NCI-H187 treated with DMSO at 0.1 percent for 48 hours (cell line): Measurements from ENCODE around the gene MSL3B.

ENCODE experiments used
- DNase-seq: peaks from one replicate; lab custom pipeline; 2025; lab: John Stamatoyannopoulos, UW

MSL3B gene

DNA sequence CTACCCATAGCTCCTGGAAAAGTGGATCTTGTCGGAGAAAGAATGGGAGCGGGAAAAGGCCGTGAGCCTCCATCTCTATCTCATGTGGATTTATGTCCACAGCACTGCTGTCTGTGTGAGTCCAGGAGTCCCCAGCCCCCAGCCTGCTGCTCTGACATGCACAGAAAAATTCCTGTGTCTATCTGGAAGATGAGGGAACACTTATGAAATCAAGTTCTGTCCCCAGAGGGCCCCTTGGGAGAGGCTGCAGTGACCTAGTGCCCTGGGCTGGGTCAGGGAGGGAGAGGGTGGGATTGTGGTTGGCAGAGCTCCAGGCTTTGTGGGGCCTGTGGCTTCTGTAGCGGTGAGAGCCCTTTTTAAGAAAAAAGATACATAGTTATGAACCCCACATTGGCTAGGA lies 51.4 kb downstream of the MSL3B start:
- no peak for DNase-seq

DNA sequence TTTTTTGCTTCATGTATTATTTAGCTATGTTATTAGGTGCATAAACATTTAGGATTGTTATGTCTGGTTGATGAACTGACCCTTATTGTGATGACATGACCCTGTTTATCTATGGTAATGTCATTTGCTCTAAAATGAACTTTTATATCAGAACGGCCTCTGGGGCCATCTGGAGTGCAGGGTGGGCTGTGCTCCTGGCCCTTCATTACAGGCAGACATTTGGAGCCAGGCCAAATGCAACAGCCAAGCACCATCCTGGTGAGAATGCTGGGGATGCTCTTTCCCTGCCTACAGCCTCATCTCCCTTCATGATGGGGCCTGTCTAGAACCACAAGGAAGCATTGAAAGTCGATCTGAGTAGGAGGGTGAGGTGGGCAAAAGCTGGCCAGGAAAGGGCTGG lies 51.9 kb downstream of the MSL3B start:
- no peak for DNase-seq

DNA sequence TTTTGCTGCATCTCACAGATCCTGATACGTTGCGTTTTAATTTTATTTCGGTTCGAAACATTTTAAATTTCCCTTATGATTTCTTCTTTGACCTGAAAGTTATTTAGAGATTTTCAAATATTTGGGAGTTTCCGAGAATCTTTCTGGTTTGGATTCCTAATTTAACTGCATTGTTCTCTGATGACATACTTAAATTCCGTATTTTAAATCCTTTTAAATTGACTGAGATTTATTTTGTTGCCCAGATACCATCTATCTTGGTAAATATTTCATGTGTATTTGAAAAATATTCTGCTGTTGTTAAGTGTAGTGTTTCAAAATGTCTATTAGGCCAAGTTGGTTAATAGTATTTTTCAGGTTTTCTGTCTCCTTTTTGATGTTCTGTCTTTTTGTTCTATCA lies 52.3 kb downstream of the MSL3B start:
- no peak for DNase-seq
